Thyroid gland (tissue), 4 donors: ENCODE data around the gene INTS1.

ENCODE experiments used
- CTCF ChIP-seq, 6 experiments: fragments of 200-600 bp in 3 of 6; fragments of 450-650 bp in 3 of 6; sonication (generic) in 3 of 6; IDR thresholded peaks; one replicate each; pipeline ENCODE4 v1.5.1; 2016 to 2019; ENCODE audit warnings: antibody characterized with exemption in 6 of 6, mild to moderate bottlenecking in 2 of 6, inconsistent platforms in 1 of 6, moderate library complexity in 1 of 6
- POLR2A ChIP-seq, 2 donors: fragments of 450-650 bp; IDR thresholded peaks; one replicate each; pipeline ENCODE4 v1.6.1; 2017; ENCODE audit warnings: antibody characterized with exemption in 2 of 2, mild to moderate bottlenecking in 2 of 2, moderate library complexity in 1 of 2

GRCh38 chr7:1545417-1546246, 41.4 kb upstream of the INTS1 start:
- no peak for TF ChIP-seq CTCF (IDR thresholded peaks at IDR 0.05)
- no peak for TF ChIP-seq POLR2A (IDR thresholded peaks at IDR 0.05)
